Superior temporal gyrus (tissue), 1 donor: Measurements from ENCODE around the gene PTPRCAP.
A peak's percentile ranks its signal among the peaks of the same experiment; 100 is the strongest.
"Not testable (repeated sequence)": the region's sequence is repeated elsewhere in the genome, so short reads cannot be mapped to it uniquely, and the experiment has no call there.

Experiments used
- DNase-seq: peaks from one replicate; pipeline ENCODE4 v3.0.0-alpha.2; 2016; ENCODE audit errors: extremely low spot score

Gene PTPRCAP, protein sequence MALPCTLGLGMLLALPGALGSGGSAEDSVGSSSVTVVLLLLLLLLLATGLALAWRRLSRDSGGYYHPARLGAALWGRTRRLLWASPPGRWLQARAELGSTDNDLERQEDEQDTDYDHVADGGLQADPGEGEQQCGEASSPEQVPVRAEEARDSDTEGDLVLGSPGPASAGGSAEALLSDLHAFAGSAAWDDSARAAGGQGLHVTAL

DNA sequence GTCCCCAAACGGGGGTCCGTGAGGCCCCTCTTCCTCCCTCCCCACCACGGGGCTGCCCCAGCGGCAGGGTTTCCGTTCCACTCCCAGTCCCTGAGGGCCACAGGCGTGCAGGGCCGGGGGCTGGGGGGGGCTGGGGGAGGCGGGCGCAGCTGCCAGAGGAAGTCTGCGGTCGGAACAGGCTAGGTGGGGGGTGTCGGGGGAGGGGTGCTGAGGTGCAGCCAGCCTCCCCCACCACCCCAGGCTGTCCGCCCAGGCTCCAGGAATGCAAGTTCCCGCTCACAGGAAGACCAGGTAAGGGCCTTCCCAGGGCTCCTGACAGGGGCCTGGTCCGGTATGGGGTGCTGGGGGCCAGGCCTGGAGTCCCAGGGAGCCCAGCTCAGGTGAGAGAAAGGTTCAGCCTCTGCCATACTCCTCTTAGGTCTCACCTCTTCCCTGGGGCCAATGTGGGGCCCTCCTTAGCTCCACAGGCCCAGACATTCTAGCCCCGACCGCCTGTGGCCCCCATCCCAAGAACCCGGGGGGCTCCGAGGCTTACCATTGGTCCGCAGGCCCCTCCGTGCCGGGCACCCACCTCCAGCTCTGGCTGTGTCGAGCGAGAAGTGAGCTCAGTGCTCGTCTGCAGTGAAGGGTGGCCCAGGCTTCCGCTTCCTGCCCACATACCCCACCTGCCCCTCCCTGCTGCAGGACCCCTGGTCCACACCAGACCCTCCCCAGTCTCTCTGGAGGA, at the start of gene PTPRCAP:
TSS of gene PTPRCAP (minus strand) at position 601 of the 727 bp plus-strand sequence. CDS start at position 538, 63 bp downstream.
- DNase-seq: no peak

DNA sequence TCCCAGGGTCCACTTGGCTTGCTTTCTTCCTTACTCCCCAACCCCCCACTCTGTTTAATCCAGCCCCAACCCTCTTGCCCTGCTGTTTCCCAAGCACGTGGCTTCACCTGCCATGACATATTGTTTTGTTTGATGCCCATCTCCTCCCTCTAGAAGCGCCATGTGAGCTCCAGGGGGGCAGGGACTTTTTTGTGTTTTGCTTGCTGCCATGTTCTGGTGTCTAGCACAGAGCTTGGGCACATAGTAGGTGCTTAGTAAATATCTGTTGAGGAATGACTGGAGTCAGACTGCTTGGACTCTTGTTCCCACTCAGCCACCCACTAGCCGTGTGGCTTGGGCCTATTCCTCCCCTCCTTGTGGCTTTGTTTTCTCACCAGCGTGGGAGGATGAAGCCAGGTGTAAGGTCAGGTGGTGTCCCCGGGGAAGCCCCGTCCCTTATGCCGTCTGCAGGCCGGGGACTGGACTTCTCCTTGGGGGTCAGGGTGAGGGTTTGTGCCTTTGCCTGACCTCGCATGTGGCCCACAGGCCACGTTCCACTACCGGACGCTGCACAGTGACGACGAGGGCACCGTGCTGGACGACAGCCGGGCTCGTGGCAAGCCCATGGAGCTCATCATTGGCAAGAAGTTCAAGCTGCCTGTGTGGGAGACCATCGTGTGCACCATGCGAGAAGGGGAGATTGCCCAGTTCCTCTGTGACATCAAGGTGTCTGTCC, 49.2 kb upstream of the PTPRCAP start:
- no peak for DNase-seq

DNA sequence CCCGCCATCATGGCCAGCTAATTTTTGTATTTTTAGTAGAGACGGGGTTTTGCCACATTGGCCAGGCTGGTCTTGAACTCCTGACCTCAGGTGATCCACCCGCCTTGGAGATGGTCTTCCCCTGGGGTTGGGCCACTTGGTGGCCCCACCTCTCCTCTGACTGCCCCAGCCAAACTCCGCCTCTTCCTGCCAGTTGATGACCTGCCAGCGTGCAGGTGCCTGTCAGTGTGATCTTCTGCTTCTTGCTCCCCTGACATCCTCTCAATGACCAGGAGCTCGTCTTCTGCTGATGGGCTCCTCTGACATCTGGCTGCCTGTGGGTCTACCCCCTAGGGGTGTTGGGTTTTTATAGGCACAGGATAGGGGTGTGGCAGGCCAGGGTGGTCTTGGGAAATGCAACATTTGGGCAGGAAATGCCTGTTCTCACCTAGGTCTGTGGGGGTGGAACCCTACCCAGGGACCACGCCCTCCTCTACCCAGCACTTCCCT, 48.4 kb upstream of the PTPRCAP start:
- DNase-seq: not testable (repeated sequence)

DNA sequence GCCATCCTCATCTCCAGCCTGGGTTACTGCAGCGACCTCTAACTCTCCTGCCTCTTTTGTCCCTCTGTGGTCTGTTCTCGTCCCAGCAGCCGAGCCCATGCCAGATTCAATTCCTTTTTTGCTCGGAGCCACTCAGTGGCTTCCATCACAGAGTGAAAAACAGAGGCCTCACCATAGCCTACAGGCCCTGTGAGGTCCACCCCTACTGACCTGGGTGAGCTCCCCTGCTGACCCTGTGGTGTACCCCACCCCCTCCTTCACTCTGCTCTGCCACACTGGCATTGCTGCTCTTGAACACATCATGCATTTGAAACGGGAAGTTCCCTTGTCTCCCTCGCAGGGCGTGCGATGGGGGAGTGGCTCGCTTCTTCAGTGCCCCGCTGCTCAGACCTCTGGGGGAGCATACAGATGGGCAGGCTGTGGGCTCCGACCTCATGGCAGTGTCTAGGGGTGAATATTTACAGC, 47.4 kb upstream of the PTPRCAP start:
- DNase-seq: no peak

DNA sequence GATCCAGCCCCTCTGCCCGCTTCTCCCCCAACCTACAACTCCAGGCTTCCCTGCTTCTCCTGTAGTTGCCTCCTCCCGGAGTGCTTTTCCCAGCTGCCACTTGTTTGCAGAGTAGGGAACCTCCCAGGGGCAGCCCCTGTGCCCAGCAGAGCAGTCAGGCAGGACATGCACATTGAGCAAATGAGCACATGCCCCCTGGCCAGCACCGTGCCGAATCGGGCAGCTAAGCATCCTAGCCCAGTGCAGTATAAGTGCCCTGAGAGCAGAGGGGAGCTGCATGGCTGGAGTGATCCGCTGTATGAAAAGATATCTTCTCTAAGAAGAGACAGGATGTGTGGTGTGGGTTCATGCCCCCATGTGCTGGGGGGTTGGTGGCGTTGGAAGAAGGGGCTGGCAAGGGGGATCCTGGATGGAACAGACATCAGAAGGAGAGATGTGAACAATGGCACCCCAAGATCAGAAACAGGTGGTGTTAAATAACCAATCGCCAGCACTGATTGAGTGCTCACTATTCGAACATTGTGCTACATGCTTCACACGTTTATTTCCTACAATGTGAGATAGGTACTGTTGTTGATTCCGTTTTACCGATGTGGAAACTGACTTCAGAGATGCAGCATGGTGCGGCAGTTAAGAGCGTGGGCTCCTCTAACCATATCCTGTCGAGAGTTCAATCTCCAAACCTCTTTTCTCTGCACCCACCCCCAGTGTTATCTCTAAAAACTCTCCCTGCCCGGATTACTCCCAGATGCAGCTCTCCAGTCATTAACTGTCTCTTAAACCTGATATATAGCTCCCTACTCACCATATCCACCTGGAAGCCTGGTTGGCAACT, 46.6 kb upstream of the PTPRCAP start:
- no peak for DNase-seq

DNA sequence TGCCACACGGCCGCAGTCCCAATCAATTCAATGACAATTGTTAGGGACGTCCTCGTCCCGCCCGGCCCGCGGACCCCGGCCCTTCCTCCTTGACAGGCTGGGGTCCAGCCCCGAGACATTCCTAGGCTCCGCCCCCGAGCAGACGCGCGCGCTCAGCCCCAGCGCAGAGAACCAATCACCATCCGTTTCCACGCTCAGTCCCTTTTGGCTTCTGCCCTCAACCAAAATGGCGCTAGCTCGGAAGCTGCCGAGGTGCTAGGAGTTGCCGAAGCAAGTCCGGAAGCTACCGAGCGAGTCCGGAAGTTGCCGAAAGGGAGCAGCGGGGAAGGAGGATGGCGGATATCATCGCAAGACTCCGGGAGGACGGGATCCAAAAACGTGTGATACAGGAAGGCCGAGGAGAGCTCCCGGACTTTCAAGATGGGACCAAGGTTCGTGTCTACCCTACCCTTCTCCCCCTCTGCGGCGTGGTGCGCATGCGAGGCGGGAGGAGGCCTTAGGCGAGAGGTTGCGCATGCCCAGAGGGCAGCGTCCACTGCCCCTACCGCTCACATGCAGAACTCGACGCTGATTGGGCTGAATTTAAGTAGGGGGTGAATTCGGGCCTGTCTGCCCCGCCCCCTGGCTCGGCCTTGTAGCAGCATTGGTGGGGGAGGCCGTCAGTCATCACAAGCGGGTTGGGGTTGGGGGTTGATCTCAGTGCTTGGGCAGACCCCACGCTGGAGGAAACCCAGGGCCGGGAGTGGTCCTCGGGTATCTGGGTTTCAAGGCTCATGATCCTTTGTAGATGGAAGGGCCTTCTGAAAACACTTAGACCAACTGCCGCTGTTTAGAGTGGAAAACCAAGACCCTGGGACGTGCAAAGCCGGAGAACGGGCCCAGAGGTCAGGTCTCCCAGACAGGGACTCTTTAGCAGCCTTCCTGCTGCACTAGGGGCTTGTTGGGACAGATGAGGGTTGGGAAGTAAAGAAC, 45.6 kb upstream of the PTPRCAP start, which contains the start of gene AIP:
TSS of gene AIP (plus strand) at position 200 of the 972 bp plus-strand sequence. CDS start at position 333, 133 bp downstream.
- DNase-seq: peak; percentile 99

DNA sequence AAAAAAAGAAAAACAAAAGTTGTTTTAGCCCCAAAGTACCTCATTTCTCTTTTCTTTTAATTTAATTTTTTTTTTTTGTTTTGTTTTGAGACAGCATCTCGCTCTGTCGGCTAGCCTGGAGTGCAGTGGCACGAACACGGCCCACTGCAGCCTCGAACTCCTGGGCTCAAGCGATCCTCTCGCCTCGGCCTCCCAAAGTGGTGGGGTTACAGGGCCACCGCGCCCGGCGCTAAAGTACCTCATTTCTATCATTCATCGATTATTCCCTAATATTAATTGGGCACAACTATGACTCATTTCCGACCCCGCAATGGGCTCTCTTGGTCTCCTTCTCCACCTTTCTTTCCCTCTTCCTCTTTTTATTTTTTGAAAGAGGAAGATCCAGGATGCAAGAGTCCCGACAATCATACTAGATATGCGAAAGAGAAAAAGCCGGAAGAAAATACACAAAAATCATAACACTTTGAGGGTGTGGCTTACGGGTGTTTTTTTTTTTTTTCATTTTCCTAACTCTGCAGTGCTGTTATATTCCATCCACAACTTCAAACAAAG, 44.9 kb upstream of the PTPRCAP start:
- DNase-seq: no peak

DNA sequence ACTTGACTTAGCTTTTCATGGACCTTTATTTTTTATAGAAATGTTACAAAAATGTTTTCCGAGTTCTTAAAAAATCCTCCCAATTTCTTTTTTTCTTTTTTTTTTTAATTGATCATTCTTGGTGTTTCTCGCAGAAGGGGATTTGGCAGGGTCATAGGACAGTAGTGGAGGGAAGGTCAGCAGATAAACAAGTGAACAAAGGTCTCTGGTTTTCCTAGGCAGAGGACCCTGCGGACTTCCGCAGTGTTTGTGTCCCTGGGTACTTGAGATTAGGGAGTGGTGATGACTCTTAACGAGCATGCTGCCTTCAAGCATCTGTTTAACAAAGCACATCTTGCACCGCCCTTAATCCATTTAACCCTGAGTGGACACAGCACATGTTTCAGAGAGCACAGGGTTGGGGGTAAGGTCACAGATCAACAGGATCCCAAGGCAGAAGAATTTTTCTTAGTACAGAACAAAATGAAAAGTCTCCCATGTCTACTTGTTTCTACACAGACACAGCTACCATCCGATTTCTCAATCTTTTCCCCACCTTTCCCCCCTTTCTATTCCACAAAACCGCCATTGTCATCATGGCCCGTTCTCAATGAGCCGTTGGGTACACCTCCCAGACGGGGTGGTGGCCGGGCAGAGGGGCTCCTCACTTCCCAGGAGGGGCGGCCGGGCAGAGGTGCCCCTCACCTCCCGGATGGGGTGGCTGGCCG, 40.0 kb upstream of the PTPRCAP start:
- DNase-seq: not testable (repeated sequence)

DNA sequence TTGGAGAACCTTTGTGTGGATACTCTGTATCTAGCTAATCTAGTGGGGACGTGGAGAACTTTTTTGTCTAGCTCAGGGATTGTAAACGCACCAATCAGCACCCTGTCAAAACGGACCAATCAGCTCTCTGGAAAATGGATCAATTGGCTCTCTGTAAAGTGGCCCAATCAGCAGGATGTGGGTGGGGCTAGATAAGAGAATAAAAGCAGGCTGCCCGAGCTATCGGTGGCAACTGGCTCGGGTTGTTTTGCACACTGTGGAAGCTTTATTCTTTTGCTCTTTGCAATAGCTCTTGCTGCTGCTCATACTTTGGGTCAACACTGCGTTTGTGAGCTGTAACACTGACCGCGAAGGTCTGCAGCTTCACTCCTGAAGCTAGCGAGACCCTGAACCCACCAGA, 39.2 kb upstream of the PTPRCAP start:
- not testable (repeated sequence) for DNase-seq

DNA sequence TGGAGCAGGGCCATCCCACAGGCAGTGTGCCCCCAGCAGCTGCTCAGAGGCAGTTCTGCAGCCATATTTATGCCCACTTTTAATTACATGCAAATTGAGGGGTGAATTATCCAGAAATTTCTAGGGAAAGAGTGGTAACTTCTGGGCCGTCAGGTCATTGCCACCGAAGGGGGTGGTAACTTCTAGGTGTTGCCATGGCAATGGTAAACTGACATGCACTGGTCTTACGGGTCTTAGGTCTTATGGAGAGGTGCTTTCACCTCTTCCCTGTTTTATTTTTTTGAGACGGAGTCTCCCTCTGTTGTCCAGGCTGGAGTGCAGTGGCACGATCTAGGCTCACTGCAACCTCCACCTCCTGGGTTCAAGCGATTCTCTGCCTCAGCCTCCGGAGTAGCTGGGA, 35.4 kb upstream of the PTPRCAP start:
- no peak for DNase-seq

DNA sequence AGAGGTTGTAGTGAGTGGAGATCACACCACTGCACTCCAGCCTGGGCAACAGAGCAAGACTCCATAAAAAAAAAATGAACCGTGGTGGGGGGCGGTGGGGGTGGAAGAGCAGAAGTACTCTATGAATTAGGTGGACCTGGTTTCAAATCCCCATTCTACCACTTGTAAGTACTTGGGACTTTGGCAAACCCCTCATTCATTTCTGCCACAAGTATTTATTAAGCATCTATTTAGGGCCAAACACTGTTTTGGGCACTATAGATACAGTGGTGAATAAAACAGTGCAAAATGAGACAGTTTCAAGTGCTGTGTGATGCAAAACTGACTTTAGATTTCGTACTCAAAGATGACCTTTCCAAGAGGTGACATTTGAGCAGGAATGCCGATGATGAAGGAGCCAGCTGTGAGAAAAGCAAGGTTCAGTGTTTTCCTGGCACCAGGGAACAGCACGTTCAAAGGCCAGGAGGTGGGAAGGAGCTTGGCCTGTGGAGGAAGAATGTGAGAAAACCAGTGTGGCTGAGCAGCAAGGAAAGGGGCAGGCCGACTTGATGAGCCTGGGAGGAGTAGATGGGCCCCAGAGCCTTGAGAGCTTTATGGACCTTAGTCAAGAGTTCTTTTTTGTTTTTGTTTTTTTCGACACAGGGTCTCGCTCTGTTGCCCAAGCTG, 33.0 kb upstream of the PTPRCAP start:
- no peak for DNase-seq

DNA sequence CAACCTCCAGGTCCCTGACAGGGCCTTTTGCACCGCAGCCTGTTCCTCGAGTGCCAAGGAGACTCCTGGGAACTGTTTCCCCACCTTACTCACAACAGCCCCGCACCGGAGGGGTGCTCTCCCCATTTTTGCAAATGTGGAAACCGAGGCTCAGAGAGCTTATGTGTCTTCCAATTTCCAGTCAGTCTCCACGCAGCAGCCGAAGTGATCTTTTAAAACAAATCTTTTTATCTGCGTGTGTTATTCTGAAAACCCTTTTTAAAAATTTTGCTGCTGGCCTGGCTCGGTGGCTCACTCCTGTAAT, 32.0 kb upstream of the PTPRCAP start:
- no peak for DNase-seq

DNA sequence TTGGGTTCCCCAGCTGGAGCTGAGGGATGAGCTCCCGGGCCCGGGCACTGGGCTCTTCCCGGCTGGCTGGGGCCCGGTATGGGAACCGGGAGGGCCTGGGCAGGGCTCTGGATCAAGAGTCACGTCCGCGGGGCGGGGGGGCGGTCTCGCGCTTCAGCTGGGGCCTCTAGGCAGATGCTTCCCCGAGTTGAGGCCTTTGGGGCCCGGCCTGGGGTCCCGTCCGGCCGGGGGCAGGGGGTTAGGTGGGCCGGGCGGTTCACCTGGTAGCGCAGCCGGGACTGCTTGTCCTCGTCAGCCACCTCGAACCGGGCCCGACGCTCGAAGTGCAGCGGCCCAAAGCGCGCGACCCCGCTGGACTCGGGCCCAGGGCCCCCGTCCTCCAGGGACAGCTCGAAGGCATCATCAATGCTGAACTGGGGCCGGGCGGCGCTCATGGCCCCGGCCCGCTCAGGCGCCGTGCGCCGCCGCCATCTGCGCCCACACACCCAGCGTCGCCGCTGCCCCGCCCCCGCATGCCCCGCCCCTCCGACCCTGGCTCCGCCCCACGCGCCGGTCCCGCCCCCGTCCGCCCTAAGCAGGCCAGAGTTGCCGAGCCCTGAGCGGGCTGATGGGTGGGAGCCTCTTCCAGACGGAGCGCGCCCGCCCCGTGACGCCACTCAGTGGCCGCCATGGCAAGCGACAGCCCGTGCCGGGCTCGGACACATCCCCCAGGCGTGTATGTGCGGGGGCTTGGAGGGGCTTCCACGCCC, 31.5 kb upstream of the PTPRCAP start, which contains the start of gene TMEM134:
TSS of gene TMEM134 (minus strand) at position 493 of the 749 bp plus-strand sequence. CDS start at position 434, 59 bp downstream.
- peak; percentile 89 for DNase-seq

DNA sequence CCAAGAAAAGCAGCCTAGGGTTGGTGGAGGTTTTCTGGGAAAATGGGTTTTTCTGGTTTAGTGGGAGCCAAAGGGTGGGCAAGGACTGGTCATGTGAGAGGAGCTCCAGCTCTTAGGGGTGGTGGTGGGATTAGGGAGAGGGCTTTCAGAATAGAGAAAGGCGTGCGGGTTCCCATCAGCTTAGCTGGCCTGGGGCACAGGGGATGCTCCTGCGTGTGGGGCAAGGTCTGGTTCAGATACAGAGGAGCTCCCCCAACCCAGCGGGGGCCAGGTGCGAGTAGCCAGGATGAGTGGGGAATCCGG, 30.9 kb upstream of the PTPRCAP start:
- DNase-seq: no peak

DNA sequence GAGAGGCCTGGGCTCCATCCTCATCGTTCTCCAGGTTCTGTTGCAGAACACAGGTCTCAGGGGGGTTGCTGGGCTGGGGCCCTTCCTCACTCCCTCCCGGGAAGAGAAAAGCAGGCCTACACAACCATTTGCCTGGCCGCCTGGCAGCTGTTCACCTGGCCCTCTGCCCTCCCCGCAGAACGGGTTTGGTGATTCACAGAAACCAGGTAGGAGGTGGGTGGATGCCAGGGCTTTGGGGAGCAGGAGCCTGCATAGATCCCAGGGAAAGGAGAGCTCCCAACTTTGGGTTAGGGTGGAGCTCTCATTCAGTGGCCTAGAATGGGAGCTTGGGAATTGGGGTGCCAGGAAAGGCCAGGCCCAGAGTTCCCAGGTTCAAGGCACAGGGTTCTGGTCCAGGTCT, 30.6 kb upstream of the PTPRCAP start:
- no peak for DNase-seq

DNA sequence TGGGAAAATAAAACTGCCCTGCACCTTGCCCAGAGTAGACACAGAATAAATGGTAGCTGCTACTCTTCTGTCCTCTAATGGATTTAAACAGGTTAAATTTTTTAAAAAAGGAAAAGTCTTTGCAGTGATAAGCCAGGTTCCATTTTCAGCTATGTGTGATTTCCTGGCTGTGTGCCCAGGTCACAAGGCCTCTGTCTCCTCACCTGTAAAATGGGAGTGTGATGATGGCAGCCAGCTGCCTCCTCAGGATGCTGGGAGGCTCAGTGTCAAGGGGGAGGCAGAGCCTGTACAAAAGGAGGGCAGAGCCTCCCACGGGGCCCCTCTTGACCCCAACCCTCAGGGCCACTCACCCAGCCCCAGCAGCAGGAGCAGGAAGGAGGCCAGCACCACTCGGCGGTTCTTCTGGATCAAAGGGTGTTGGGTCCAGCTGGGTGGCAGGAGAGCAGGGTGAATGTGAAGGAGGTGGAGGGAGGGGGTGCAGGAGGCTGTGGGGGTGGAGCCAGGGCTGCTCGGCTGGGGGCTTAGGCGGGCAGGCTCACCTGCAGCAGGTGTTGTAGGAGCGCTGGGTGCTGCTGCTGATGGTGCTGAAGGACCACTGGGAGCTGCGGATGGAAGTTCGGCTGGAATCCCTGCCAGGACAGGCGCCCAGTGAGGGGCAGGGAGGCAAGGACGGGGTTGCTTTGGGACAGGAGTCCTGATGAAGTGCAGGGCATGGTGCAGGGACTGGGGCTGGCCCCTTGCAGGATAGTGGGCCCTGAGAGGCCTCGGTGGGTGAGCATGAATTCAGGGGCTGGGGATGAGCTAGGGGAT, 29.7 kb upstream of the PTPRCAP start:
- no peak for DNase-seq

DNA sequence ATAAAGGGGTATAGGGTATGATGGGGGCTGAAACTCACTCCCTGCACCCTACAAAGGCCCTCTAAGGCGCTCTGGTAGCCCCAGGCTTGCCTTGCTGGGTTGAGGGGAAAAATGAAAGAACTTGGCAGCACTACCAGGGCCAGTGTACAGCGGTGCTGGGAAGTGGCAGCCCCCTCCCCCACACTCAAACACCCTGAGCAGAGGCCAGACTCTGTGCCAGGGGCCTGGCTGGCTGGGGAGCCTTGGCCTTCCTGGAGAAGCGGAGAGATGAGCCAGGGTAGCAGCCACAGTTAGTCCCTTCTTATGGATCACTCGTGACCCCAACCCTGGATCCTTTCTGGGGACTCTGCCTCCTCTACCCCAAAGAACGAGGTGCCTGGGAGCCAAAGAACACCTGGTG, 28.9 kb upstream of the PTPRCAP start:
- DNase-seq: no peak
